Activated naive CD4-positive, alpha-beta T cell treated with anti-CD3 and anti-CD28 coated beads, Interleukin-2, amount 10 ng/mL, durations not matched to agents 7 days and 5 days (primary cell): ENCODE data around the gene EHD1.

Experiments
- CTCF ChIA-PET: fragments of 350-600 bp; sonication (Branson Sonifier 250); formaldehyde crosslinking; loops from one replicate; lab custom pipeline; 2021; ENCODE audit warnings: antibody characterized with exemption; lab: Charles Lee
- DNase-seq: peaks from one replicate; pipeline ENCODE4 v3.0.0-alpha.2; 2020
- H3K27ac Mint-ChIP-seq: one replicate; pipeline ENCODE4 v1.8.0; 2021; ENCODE audit warnings: mild to moderate bottlenecking, moderate library complexity, mixed read lengths
- H3K27me3 Mint-ChIP-seq: one replicate; pipeline ENCODE4 v1.8.0; 2021; ENCODE audit warnings: mild to moderate bottlenecking, mixed read lengths
- H3K36me3 Mint-ChIP-seq: one replicate; pipeline ENCODE4 v1.8.0; 2021; ENCODE audit warnings: mixed read lengths
- H3K4me1 Mint-ChIP-seq: one replicate; pipeline ENCODE4 v1.8.0; 2021; ENCODE audit warnings: mixed read lengths
- H3K4me3 Mint-ChIP-seq: one replicate; pipeline ENCODE4 v1.8.0; 2021; ENCODE audit warnings: mild to moderate bottlenecking, moderate library complexity, mixed read lengths
- H3K9me3 Mint-ChIP-seq: one replicate; pipeline ENCODE4 v1.8.0; 2021; ENCODE audit warnings: mixed read lengths

The EHD1 gene

DNA sequence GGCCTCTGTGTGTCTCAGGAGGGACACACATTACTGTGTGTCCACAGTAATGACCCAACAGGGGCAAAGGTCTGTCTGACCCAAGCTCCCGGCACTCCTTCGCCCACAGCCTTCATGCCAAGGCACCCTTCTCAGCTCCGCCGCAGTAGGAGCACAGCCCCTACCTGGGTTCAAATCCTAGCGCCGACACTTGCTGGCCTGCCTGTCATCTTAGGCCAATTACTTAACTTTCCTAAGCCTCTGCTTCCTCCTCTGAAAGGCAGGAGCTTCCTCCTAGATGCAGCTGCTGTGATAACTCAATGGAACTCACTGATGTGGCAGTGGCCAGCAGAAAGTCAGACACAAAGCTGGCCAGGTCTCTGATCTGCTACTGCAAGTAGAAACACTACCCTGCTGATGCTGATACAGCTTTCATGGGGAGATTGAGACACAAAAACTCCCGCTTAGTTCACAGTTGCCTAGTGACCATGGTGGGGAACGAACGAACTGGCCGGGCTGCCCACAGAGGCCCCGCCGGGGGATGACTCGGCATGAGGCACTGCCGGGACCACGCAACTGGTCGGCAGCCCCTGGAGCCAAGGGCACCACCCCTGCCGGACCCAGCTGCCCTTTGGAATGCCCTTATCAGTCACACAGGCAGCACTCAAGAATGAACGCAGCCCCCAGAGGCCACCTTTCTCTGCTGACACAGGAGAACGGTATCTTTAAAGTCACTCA is 8.1 kb downstream of the EHD1 start:
- peak overlapping the region; percentile 45 for H3K4me3 Mint-ChIP-seq
- CTCF ChIA-PET: interaction anchor here (0.9 to 12.0 kb wide), 7 partner anchors 7 to 229 kb away, joined by 3 to 145 read pairs (median 14); partner anchors contain the start of gene EHD1
- DNase-seq: no peak
- H3K36me3 Mint-ChIP-seq: peaks cover 65% of the 10 kb centered on the region
- H3K9me3 Mint-ChIP-seq: no peaks in the 10 kb centered on the region
- H3K27ac Mint-ChIP-seq: peak overlapping the region; percentile 86
- H3K4me1 Mint-ChIP-seq: peaks cover 90% of the 10 kb centered on the region
- H3K27me3 Mint-ChIP-seq: no peaks in the 10 kb centered on the region

DNA sequence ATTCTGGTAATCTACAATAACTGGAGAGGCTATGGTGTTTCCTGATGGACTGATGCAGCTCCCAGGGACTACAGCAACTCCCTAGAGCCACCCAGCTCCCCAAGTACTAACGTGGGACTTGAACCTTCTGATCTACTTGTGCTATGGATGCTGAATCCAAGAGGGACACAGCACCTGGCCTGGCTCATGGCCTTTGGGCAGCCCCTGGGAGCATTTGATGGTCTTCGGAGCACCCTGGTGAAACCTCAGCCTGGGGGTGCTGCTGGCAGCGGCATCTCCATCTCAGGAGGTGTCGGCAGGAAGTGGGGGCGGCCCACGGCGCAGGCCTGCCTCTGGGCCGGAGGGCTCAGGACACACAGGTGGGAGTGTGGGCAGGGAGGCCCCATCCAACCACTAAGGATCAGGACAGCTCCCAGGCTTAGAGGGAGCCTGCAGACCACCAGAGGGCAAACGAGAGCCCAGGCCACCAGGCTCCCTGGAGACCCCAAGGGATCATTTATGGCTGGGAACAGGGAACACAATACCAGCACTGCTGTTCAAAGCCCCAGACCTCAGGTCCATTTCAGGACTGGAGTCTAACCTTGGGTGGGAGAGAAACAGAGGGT is 8.7 kb downstream of the EHD1 start:
- peaks cover 66% of the 10 kb centered on the region for H3K36me3 Mint-ChIP-seq
- H3K9me3 Mint-ChIP-seq: no peaks in the 10 kb centered on the region
- peaks cover 90% of the 10 kb centered on the region for H3K4me1 Mint-ChIP-seq
- no peak for DNase-seq
- peak overlapping the region; percentile 86 for H3K27ac Mint-ChIP-seq
- H3K27me3 Mint-ChIP-seq: no peaks in the 10 kb centered on the region
- CTCF ChIA-PET: interaction anchor here (0.6 to 12.0 kb wide), 11 partner anchors 8 to 230 kb away, joined by 3 to 145 read pairs (median 5); partner anchors contain the start of genes CDC42BPG and EHD1
- peak overlapping the region; percentile 59 for H3K4me3 Mint-ChIP-seq

DNA sequence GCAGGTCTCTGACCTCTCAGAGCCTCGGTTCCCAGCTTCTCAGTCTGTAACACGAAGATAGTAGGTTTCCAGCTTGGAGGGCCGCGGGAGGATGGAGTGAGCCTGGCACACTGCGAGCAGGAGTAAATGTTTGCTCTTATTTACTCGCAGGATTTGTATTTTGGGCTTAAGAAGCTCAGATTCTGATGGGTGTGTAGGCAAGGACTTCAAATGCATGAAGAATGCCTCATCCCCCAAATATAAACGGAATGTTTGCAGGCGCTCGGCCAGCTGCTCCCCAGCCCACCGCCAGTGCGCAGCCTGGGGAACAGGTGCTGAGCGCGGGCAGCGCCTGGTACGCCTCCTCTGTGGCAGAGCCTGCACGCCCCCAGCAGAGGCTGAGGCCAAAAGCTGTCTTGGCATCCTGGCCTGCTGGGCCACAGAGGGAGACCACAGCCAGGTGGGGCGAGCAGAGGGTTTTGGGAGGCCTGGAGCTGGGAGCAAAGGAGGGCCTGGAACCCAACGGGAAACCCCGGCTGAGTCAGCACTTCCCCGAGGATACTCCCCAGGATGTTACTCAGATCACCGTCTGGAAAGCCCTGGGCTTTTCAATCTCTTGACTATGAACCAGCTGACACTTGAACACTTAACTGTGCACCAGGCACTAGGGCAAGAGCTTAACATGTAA is 9.4 kb downstream of the EHD1 start:
- Mint-ChIP-seq H3K4me1 (peaks cover 90% of the 10 kb centered on the region), H3K27ac (peak overlapping the region; percentile 86)
- no peak for DNase-seq

DNA sequence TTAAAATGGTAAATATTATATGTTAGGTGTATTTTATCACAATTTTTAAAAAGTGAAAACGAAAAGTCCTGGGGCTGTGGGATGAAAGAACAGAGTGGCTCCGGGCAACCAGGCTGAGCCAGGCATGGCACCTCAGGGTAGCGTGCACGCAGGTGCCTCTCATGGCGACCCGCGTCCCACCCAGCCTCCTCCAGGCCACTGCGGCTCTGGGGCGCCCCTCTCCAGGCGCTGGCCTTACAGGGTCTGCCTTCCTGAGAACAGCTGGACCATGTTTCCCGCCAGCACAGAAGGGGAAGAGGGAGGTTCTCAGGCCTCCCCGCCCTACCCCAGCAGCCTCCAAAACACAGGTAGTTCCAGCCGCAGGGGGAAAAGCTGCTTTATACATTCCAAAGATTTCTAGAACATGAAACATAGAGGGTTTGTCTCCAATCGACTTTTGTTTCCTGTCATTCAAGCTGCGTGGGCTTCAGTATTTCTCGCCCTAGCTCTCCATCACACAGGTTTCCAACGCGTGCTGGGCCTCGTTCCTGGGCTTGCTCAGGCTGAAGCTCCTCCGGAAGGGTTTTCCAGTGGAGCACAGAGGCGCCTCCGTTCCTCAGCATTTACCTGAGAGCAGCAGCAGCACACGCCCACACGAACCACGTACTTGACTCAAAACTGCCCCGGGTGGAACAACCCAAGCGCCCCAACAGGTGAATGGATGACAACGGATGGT is 10.5 kb downstream of the EHD1 start:
- Mint-ChIP-seq H3K4me3 (peak overlapping the region; percentile 24), H3K36me3 (peaks cover 53% of the 10 kb centered on the region), H3K27ac (peak overlapping the region; percentile 81), H3K4me1 (peaks cover 95% of the 10 kb centered on the region), H3K27me3 (no peaks in the 10 kb centered on the region), H3K9me3 (no peaks in the 10 kb centered on the region)
- CTCF ChIA-PET: interaction anchor here (1.8 to 12.0 kb wide), 5 partner anchors 8 to 19 kb away, joined by 5 to 145 read pairs (median 29); partner anchors contain the start of gene EHD1
- no peak for DNase-seq

More for the DNA sequence above, 9.4 kb downstream of the EHD1 start:
- Mint-ChIP-seq H3K9me3 (no peaks in the 10 kb centered on the region), H3K27me3 (no peaks in the 10 kb centered on the region), H3K4me3 (peak overlapping the region; percentile 59), H3K36me3 (peaks cover 60% of the 10 kb centered on the region)
- CTCF ChIA-PET: interaction anchor here (0.6 to 12.0 kb wide), 10 partner anchors 9 to 230 kb away, joined by 3 to 145 read pairs (median 6); partner anchors contain the start of genes CDC42BPG and EHD1

DNA sequence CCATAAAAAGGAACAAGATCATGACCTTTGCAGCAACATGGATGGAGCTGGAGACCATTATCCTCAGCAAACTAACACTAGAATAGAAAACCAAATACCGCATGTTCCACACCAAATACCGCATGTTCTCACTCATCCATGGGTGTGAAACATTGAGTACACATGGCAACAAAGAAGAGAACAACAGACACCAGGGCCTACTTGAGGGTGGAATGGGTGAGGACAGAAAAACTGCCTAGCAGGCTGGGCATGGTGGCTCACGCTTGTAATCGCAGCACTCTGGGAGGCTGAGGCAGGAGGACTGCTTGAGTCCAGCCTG is 12.3 kb downstream of the EHD1 start:
- DNase-seq: no peak
- H3K36me3 Mint-ChIP-seq: peaks cover 45% of the 10 kb centered on the region
- H3K27me3 Mint-ChIP-seq: no peaks in the 10 kb centered on the region
- H3K4me3 Mint-ChIP-seq: no peak overlapping the region
- peak overlapping the region; percentile 100 for H3K27ac Mint-ChIP-seq
- no peaks in the 10 kb centered on the region for H3K9me3 Mint-ChIP-seq
- CTCF ChIA-PET: interaction anchor here (1.3 to 12.0 kb wide), 4 partner anchors 12 to 28 kb away, joined by 4 to 145 read pairs (median 56); partner anchors contain the start of gene EHD1
- peaks cover 93% of the 10 kb centered on the region for H3K4me1 Mint-ChIP-seq

DNA sequence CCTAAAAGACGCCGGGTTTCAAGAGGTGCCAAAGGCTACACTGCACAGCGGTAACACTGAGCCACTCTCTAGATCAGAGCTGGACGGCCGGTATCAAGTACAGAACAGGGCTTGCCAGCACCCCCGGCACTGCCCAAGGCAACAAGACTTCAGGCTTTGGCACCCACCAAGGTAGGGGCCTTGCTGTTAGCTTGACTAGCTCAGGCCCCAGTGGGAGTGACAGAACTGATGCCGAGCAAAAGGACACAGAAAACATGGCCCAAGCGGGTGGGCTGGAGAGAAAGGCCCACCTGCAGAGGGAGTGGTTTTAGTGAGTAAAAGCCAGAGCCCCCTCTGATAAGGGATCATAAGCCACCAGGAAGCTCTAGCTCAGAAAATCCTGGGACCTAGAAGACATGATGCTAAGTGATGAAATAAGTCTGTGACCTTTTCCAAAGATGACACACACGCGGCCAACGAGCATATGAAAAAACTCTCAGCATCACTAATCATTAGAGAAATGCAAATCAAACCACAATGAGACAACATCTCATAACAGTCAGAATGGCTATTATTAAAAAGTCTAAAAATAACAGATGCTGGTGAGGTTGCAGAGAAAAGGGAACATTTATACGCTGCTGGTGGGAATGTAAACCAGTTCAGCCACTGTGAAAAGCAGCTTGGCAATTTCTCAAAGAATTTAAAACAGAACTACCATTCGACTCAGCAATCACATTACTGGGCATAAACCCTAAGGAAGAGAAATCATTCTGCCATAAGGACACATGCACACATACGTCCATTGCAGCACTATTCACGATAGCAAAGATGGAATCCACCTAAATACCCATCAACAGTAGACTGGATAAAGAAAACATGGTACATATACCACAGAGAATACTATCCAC is 12.9 kb downstream of the EHD1 start:
- H3K27ac Mint-ChIP-seq: peak overlapping the region; percentile 100
- CTCF ChIA-PET: interaction anchor here (1.2 to 12.0 kb wide), 6 partner anchors 12 to 28 kb away, joined by 3 to 145 read pairs (median 6); partner anchors contain the start of gene EHD1
- H3K4me1 Mint-ChIP-seq: peaks cover 94% of the 10 kb centered on the region
- no peak for DNase-seq
- no peak overlapping the region for H3K4me3 Mint-ChIP-seq
- peaks cover 45% of the 10 kb centered on the region for H3K36me3 Mint-ChIP-seq
- no peaks in the 10 kb centered on the region for H3K9me3 Mint-ChIP-seq
- H3K27me3 Mint-ChIP-seq: no peaks in the 10 kb centered on the region

DNA sequence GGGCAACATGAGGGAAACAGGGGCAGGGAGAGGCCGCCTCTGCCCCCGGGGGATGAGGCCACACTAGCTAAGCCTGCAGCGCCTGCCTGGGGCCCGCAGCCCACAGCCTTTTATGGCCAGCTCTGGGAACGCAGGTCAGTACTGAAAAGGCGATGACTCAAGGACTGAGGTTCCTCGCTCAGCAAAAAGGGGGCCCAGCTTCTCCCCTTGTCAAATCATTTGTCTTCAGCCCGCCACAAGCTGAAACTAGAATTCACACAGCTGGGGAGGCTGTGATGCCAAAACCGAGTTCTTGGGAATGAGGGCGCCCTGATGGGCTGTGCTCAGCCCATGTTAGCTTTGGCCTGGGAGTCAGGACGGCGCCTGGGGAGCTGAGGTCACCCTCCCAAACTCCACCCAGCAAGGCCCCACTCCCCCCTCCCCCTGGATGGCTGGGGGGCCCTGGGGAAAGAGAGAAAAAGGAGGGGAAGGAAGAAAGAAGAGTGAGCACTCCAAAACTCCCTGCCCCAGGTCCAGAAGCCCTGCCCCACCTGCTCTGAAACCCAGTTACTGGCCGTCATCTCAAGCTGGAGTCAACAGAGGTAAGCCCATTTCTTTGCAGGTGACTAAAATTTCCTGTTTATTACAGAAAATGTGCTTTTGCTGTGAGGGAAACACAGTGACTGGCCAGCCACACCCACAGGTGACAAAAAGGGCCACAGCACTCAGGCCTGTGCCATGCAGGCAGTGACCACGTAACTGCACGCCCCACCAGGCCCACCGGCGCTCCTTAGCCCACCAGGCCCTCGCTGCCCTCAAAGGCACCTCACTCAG is 13.7 kb downstream of the EHD1 start:
- peak overlapping the region; percentile 100 for H3K27ac Mint-ChIP-seq
- peaks cover 94% of the 10 kb centered on the region for H3K4me1 Mint-ChIP-seq
- DNase-seq: no peak
- no peaks in the 10 kb centered on the region for H3K27me3 Mint-ChIP-seq
- H3K36me3 Mint-ChIP-seq: peaks cover 49% of the 10 kb centered on the region
- CTCF ChIA-PET: interaction anchor here (1.2 to 12.0 kb wide), 7 partner anchors 11 to 253 kb away, joined by 3 to 145 read pairs (median 7); partner anchors contain the start of genes EHD1 and ZNHIT2
- H3K9me3 Mint-ChIP-seq: no peaks in the 10 kb centered on the region
- H3K4me3 Mint-ChIP-seq: peak overlapping the region; percentile 56

DNA sequence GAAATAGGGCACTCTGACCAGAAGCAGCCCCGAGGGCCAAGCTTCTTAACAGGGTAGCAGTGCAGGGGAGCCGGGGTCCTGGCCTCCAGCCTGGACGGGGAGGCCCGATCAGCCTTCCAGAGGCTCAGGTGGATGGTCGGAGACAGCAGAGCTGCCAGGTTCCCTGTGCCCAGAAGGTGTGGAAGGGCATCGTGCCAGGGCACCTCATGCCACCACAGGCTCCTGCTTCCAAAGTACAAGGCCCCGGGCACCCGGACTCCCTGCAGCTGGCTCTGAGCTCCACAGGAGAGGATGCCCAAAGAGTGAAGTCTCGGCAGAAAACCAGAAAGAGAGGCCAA is 14.3 kb downstream of the EHD1 start:
- no peak for DNase-seq
- peaks cover 94% of the 10 kb centered on the region for H3K4me1 Mint-ChIP-seq
- no peaks in the 10 kb centered on the region for H3K27me3 Mint-ChIP-seq
- CTCF ChIA-PET: interaction anchor here (1.2 to 12.0 kb wide), 7 partner anchors 11 to 253 kb away, joined by 3 to 145 read pairs (median 7); partner anchors contain the start of genes EHD1 and ZNHIT2
- H3K9me3 Mint-ChIP-seq: no peaks in the 10 kb centered on the region
- H3K4me3 Mint-ChIP-seq: peak overlapping the region; percentile 56
- peaks cover 50% of the 10 kb centered on the region for H3K36me3 Mint-ChIP-seq
- H3K27ac Mint-ChIP-seq: peak overlapping the region; percentile 100

DNA sequence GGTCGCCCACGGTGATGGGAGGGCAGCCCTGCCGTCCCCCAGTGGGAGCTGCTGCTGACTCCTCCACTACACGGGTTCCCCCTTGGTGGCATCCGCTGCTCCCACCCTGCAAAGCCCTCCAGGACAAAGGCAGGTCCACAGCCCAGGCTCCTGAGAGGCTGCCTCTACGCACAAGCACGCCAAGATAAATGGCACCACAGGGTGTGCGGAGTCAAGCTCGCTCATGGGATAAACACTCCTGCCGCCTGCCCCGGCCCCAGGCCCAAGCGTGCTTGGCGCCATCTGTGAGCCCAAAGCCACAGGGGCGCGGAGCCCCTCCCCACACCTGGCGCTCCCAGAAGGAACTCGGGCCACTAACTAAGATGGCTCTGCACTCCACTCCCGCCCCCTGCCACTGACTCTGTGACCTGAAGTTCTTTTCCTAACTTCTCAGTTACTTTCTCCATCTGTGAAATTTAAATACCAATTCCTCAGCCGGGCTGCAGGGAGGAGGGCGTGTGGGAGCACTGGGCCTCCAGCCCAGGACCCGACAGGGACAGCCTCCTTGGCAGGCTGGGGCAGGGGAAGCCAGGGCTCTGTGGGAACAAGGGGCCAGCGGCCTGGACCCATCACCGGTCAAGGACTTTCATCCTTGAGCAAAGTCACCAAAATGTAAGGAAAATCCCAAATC is 14.9 kb downstream of the EHD1 start:
- peaks cover 51% of the 10 kb centered on the region for H3K36me3 Mint-ChIP-seq
- peak overlapping the region; percentile 100 for H3K27ac Mint-ChIP-seq
- CTCF ChIA-PET: interaction anchor here (1.4 to 12.0 kb wide), 5 partner anchors 10 to 254 kb away, joined by 3 to 145 read pairs (median 9); partner anchors contain the start of genes EHD1 and ZNHIT2
- no peaks in the 10 kb centered on the region for H3K27me3 Mint-ChIP-seq
- peak overlapping the region; percentile 4 for H3K4me3 Mint-ChIP-seq
- H3K4me1 Mint-ChIP-seq: peaks cover 94% of the 10 kb centered on the region
- DNase-seq: no peak
- no peaks in the 10 kb centered on the region for H3K9me3 Mint-ChIP-seq

DNA sequence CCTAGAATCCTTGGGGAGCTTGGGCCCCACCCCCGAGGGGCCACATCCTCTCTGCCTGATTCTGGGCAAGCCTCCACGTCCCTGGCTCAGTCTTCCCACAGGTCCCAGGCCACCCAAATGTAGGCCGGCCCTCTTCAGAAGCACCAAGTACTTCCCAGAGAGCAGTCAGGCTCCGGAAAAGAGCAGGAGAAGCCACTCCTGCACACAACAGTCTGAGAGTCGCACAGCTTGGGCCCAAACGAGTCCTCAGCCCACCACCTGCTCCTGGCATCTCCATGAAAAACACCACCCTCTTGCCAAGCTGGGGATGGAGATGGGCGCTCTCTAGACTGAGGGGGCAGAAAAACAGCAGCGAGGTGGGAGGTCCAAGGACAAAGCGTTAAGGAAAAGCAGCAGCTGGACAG is 15.4 kb downstream of the EHD1 start:
- no peak for DNase-seq
- Mint-ChIP-seq H3K9me3 (no peaks in the 10 kb centered on the region), H3K4me1 (peaks cover 94% of the 10 kb centered on the region), H3K27me3 (no peaks in the 10 kb centered on the region), H3K36me3 (peaks cover 47% of the 10 kb centered on the region), H3K27ac (peak overlapping the region; percentile 100), H3K4me3 (peak overlapping the region; percentile 57)
- CTCF ChIA-PET: interaction anchor here (1.2 to 12.0 kb wide), 5 partner anchors 9 to 25 kb away, joined by 4 to 145 read pairs (median 9); partner anchors contain the start of gene EHD1

DNA sequence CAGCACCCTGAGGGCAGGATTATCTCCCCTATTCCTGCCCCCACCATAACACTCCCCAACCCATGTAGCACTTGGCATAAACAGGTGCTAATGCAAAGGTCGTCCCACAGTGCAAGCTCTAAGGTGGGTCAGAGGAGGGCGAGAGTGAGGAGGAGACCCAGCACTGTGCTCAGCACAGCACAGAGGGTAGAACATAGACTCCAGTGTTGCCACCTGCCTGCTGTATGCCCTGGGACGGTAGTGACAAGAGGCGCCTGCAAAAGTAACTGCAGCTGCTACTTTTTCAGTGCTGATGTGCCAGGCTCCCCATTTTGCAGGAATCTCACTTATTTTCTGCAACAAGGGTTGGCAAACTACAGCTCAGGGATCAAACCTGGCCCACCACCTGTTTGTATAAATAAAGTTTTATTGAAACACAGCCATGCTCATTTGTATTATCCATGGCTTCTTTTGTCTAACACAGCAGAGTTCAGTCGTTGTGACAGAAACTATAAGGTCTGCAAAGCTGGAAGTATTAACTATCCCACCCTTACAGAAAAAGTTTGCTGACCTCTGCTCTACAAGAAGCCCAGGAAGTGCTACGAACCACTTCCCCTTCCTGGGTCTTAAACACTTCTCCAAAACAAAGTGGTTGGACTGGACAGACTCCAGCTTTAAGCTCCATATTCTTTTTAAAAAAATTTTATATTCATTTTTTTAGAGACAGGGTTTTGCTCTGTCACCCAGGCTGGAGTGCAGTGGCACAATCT is 17.0 kb downstream of the EHD1 start:
- H3K4me1 Mint-ChIP-seq: peaks cover 95% of the 10 kb centered on the region
- no peaks in the 10 kb centered on the region for H3K27me3 Mint-ChIP-seq
- no peak for DNase-seq
- peak overlapping the region; percentile 100 for H3K27ac Mint-ChIP-seq
- no peaks in the 10 kb centered on the region for H3K9me3 Mint-ChIP-seq
- CTCF ChIA-PET: interaction anchor here (0.6 to 12.0 kb wide), 7 partner anchors 9 to 1252 kb away, joined by 3 to 145 read pairs (median 4); partner anchors contain the start of gene EHD1
- peaks cover 50% of the 10 kb centered on the region for H3K36me3 Mint-ChIP-seq
- peak overlapping the region; percentile 44 for H3K4me3 Mint-ChIP-seq
